ENCODE data around the gene GEMIN5. TPM values are rescaled to one million over a fixed set of nuclear protein-coding genes. Genes with fewer than 3 reads are reported as not detected.
"Not testable (repeated sequence)": the region's sequence is repeated elsewhere in the genome, so short reads cannot be mapped to it uniquely, and the experiment has no call there.

The GEMIN5 gene
- total RNA-seq, 1 donor from 2014 or later: 14.8 TPM

- no peaks in the 10 kb centered on the region for H3K36me3 Mint-ChIP-seq (ENCODE audit: low read depth, unreplicated experiment)
- Histone ChIP-seq H2AFZ (ENCODE audit: low read depth, low read length) (no peak overlapping the region), H3K36me3 (ENCODE audit: insufficient read depth, low read length) (peaks cover 3% of the 10 kb centered on the region), H3K4me1 (ENCODE audit: insufficient read depth, low read length) (peaks cover 7% of the 10 kb centered on the region), H3K9ac (ENCODE audit: low read length) (no peak overlapping the region), H3K4me2 (ENCODE audit: low read length) (no peak overlapping the region), H3K27me3 (ENCODE audit: insufficient read depth, low read length) (no peaks in the 10 kb centered on the region), H4K20me1 (ENCODE audit: insufficient read depth, low read length) (peaks cover 30% of the 10 kb centered on the region), H3K79me2 (ENCODE audit: insufficient read depth, low read length) (peaks cover 69% of the 10 kb centered on the region), H3K27ac (ENCODE audit: low read depth, low read length) (no peak overlapping the region), H3K4me3 (ENCODE audit: insufficient read depth, low read depth, low read length) (no peak overlapping the region), H3K9me3 (ENCODE audit: insufficient read depth, low read depth, low read length) (no peaks in the 10 kb centered on the region)
- DNase-seq (ENCODE audit: low read depth): no peak
- FAIRE-seq: no peak
- no peak overlapping the region for H3K27ac Mint-ChIP-seq (ENCODE audit: unreplicated experiment)
- no peak overlapping the region for H3K4me3 Mint-ChIP-seq (ENCODE audit: unreplicated experiment)
- no peaks in the 10 kb centered on the region for H3K9me3 Mint-ChIP-seq (ENCODE audit: unreplicated experiment)
- H3K27me3 Mint-ChIP-seq (ENCODE audit: low read depth, unreplicated experiment): no peaks in the 10 kb centered on the region
- TF ChIP-seq EZH2 (IDR thresholded peaks at IDR 0.05; ENCODE audit: insufficient read depth, low read length) (no peak), CTCF (IDR thresholded peaks at IDR 0.05; ENCODE audit: insufficient read depth, low read depth, low read length) (no peak)
- peaks cover 7% of the 10 kb centered on the region for H3K4me1 Mint-ChIP-seq (ENCODE audit: low read depth, unreplicated experiment)
Measured at GRCh38 chr5:154943527-154943926, 5.5 kb upstream of the GEMIN5 start.

- Histone ChIP-seq H3K9ac (ENCODE audit: low read length) (peak within 1 kb of the TSS; percentile 95), H2AFZ (ENCODE audit: low read depth, low read length) (peak within 1 kb of the TSS; percentile 89), H3K4me2 (ENCODE audit: low read length) (peak within 1 kb of the TSS; percentile 91), H3K4me3 (ENCODE audit: insufficient read depth, low read depth, low read length) (peak within 1 kb of the TSS; percentile 96), H3K9me3 (ENCODE audit: insufficient read depth, low read depth, low read length) (no peaks in the 10 kb centered on the region), H3K27me3 (ENCODE audit: insufficient read depth, low read length) (no peaks in the 10 kb centered on the region), H3K4me1 (ENCODE audit: insufficient read depth, low read length) (peaks cover 18% of the 10 kb centered on the region), H3K79me2 (ENCODE audit: insufficient read depth, low read length) (peaks cover 63% of the 10 kb centered on the region), H4K20me1 (ENCODE audit: insufficient read depth, low read length) (peaks cover 24% of the 10 kb centered on the region), H3K36me3 (ENCODE audit: insufficient read depth, low read length) (peaks cover 1% of the 10 kb centered on the region), H3K27ac (ENCODE audit: low read depth, low read length) (peak within 1 kb of the TSS; percentile 82)
- peak within 1 kb of the TSS; percentile 92 for H3K27ac Mint-ChIP-seq (ENCODE audit: unreplicated experiment)
- FAIRE-seq: no peak
- peaks cover 11% of the 10 kb centered on the region for H3K4me1 Mint-ChIP-seq (ENCODE audit: low read depth, unreplicated experiment)
- peak; percentile 88 for DNase-seq (ENCODE audit: low read depth)
- no peaks in the 10 kb centered on the region for H3K9me3 Mint-ChIP-seq (ENCODE audit: unreplicated experiment)
- no peak for TF ChIP-seq CTCF (IDR thresholded peaks at IDR 0.05; ENCODE audit: insufficient read depth, low read depth, low read length)
- no peak for TF ChIP-seq EZH2 (IDR thresholded peaks at IDR 0.05; ENCODE audit: insufficient read depth, low read length)
- peak within 1 kb of the TSS; percentile 97 for H3K4me3 Mint-ChIP-seq (ENCODE audit: unreplicated experiment)
- H3K36me3 Mint-ChIP-seq (ENCODE audit: low read depth, unreplicated experiment): no peaks in the 10 kb centered on the region
- no peaks in the 10 kb centered on the region for H3K27me3 Mint-ChIP-seq (ENCODE audit: low read depth, unreplicated experiment)
Measured at GRCh38 chr5:154940772-154941620, 3.0 kb upstream of the GEMIN5 start, which contains the start of gene MRPL22. Gene MRPL22 (plus strand): TSS chr5:154941073. CDS start chr5:154941111, 38 bp downstream.

GRCh38 chr5:154940375-154940771 lies 2.4 kb upstream of the GEMIN5 start:
- peak overlapping the region; percentile 95 for H3K9ac ChIP-seq (ENCODE audit: low read length)
- peaks cover 18% of the 10 kb centered on the region for H3K4me1 ChIP-seq (ENCODE audit: insufficient read depth, low read length)
- peaks cover 20% of the 10 kb centered on the region for H4K20me1 ChIP-seq (ENCODE audit: insufficient read depth, low read length)
- DNase-seq (ENCODE audit: low read depth) (no peak), FAIRE-seq (no peak)
- H3K4me3 Mint-ChIP-seq (ENCODE audit: unreplicated experiment): peak overlapping the region; percentile 97
- no peaks in the 10 kb centered on the region for H3K9me3 ChIP-seq (ENCODE audit: insufficient read depth, low read depth, low read length)
- peak overlapping the region; percentile 89 for H2AFZ ChIP-seq (ENCODE audit: low read depth, low read length)
- peak overlapping the region; percentile 92 for H3K27ac Mint-ChIP-seq (ENCODE audit: unreplicated experiment)
- peak overlapping the region; percentile 91 for H3K4me2 ChIP-seq (ENCODE audit: low read length)
- peaks cover 66% of the 10 kb centered on the region for H3K79me2 ChIP-seq (ENCODE audit: insufficient read depth, low read length)
- H3K4me3 ChIP-seq (ENCODE audit: insufficient read depth, low read depth, low read length): peak overlapping the region; percentile 96
- no peaks in the 10 kb centered on the region for H3K27me3 Mint-ChIP-seq (ENCODE audit: low read depth, unreplicated experiment)
- peak overlapping the region; percentile 82 for H3K27ac ChIP-seq (ENCODE audit: low read depth, low read length)
- TF ChIP-seq CTCF (IDR thresholded peaks at IDR 0.05; ENCODE audit: insufficient read depth, low read depth, low read length) (no peak), EZH2 (IDR thresholded peaks at IDR 0.05; ENCODE audit: insufficient read depth, low read length) (no peak)
- H3K9me3 Mint-ChIP-seq (ENCODE audit: unreplicated experiment): no peaks in the 10 kb centered on the region
- H3K4me1 Mint-ChIP-seq (ENCODE audit: low read depth, unreplicated experiment): peaks cover 11% of the 10 kb centered on the region
- peaks cover 2% of the 10 kb centered on the region for H3K36me3 Mint-ChIP-seq (ENCODE audit: low read depth, unreplicated experiment)
- no peaks in the 10 kb centered on the region for H3K27me3 ChIP-seq (ENCODE audit: insufficient read depth, low read length)
- H3K36me3 ChIP-seq (ENCODE audit: insufficient read depth, low read length): peaks cover 4% of the 10 kb centered on the region

DNA sequence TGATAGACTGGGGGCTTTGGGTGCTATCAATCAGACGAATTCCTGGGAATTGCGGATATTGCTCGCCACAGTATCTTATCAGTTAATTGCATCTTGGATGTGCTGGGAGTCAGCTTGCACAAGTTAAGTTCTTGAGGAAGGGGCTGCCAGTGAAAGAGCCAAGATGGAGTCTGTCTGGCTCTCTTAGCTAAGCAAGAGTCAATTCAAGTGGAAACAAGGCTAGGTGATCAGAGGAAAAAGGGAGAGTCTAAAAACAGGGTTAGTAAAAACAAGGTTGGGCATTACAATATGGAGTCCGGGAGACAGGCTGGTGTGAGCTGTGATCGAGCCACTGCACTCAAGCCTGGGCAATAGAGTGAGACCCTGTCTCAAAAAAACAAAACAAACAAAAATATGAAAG lies 1.4 kb upstream of the GEMIN5 start:
- not testable (repeated sequence) for FAIRE-seq; H3K27ac Mint-ChIP-seq (ENCODE audit: unreplicated experiment)
- peaks cover 65% of the 10 kb centered on the region for H3K79me2 ChIP-seq (ENCODE audit: insufficient read depth, low read length)

More for the DNA sequence above, 1.4 kb upstream of the GEMIN5 start:
- not testable (repeated sequence) for H3K9me3 ChIP-seq (ENCODE audit: insufficient read depth, low read depth, low read length); H3K27me3 ChIP-seq (ENCODE audit: insufficient read depth, low read length); H3K4me3 ChIP-seq (ENCODE audit: insufficient read depth, low read depth, low read length); H3K4me2 ChIP-seq (ENCODE audit: low read length); H3K27me3 Mint-ChIP-seq (ENCODE audit: low read depth, unreplicated experiment); DNase-seq (ENCODE audit: low read depth); H3K9ac ChIP-seq (ENCODE audit: low read length); H3K27ac ChIP-seq (ENCODE audit: low read depth, low read length); H2AFZ ChIP-seq (ENCODE audit: low read depth, low read length); H3K36me3 Mint-ChIP-seq (ENCODE audit: low read depth, unreplicated experiment); H3K9me3 Mint-ChIP-seq (ENCODE audit: unreplicated experiment)
- Histone ChIP-seq H3K36me3 (ENCODE audit: insufficient read depth, low read length) (peaks cover 12% of the 10 kb centered on the region), H3K4me1 (ENCODE audit: insufficient read depth, low read length) (peaks cover 18% of the 10 kb centered on the region), H4K20me1 (ENCODE audit: insufficient read depth, low read length) (peaks cover 15% of the 10 kb centered on the region)
- Mint-ChIP-seq H3K4me3 (ENCODE audit: unreplicated experiment) (peak overlapping the region; percentile 24), H3K4me1 (ENCODE audit: low read depth, unreplicated experiment) (peaks cover 11% of the 10 kb centered on the region)

All from astrocyte (in vitro differentiated cells and primary cell).